BE2C (cell line): ENCODE results near the gene AMACR.

Source experiments
- DNase-seq: peaks from one replicate; pipeline ENCODE4 v3.0.0-alpha.2; 2020
- H3K27me3 ChIP-seq: fragments of 250-450 bp; sonication (Bioruptor Pico); 2 replicates; pipeline ENCODE4 v1.5.1; 2020; ENCODE audit warnings: mild to moderate bottlenecking
- H3K36me3 ChIP-seq: fragments of 250-450 bp; sonication (Bioruptor Pico); 2 replicates; pipeline ENCODE4 v1.5.1; 2020; ENCODE audit warnings: mild to moderate bottlenecking
- H3K4me1 ChIP-seq: fragments of 250-450 bp; sonication (Bioruptor Pico); 2 replicates; pipeline ENCODE4 v1.5.1; 2020
- H3K4me3 ChIP-seq: 2 replicates; pipeline ENCODE4 v1.5.1; 2011; ENCODE audit warnings: low read depth, low read length
- H3K9me3 ChIP-seq: fragments of 250-450 bp; sonication (Bioruptor Pico); 2 replicates; pipeline ENCODE4 v1.5.1; 2020
- CTCF ChIP-seq: IDR thresholded peaks from 2 replicates; pipeline ENCODE4 v1.5.1; 2012; ENCODE audit warnings: mild to moderate bottlenecking, low read depth, low read length

Gene AMACR

GRCh38 chr5:34002629-34003328, 5.1 kb downstream of the AMACR start:
- H3K9me3 ChIP-seq, result no peaks in the 10 kb centered on the region

GRCh38 chr5:34001241-34001841, 6.5 kb downstream of the AMACR start:
- TF ChIP-seq CTCF, result no peak
- Histone ChIP-seq H3K4me3 (no peak overlapping the region), H3K4me1 (no peaks in the 10 kb centered on the region), H3K36me3 (no peaks in the 10 kb centered on the region; the same call in 1 of the 2 replicates), H3K9me3 (no peaks in the 10 kb centered on the region), H3K27me3 (no peaks in the 10 kb centered on the region)
- no peak for DNase-seq

More at GRCh38 chr5:34002629-34003328, 5.1 kb downstream of the AMACR start:
- Histone ChIP-seq H3K27me3 (no peaks in the 10 kb centered on the region), H3K4me1 (no peaks in the 10 kb centered on the region), H3K4me3 (no peak overlapping the region), H3K36me3 (no peaks in the 10 kb centered on the region; the same call in 1 of the 2 replicates)
- no peak for TF ChIP-seq CTCF
- no peak for DNase-seq

GRCh38 chr5:33999978-34000377, 7.9 kb downstream of the AMACR start:
- Histone ChIP-seq H3K4me1 (no peaks in the 10 kb centered on the region), H3K36me3 (no peaks in the 10 kb centered on the region; the same call in 1 of the 2 replicates), H3K9me3 (no peaks in the 10 kb centered on the region), H3K4me3 (no peak overlapping the region), H3K27me3 (no peaks in the 10 kb centered on the region)
- DNase-seq, result no peak
- no peak for TF ChIP-seq CTCF

GRCh38 chr5:33997331-33997983, 10.4 kb downstream of the AMACR start:
- peak; percentile 86 for TF ChIP-seq CTCF
- H3K4me1 ChIP-seq, result no peaks in the 10 kb centered on the region
- peak; percentile 63 for DNase-seq
- H3K9me3 ChIP-seq, result no peaks in the 10 kb centered on the region
- no peak overlapping the region for H3K4me3 ChIP-seq
- no peaks in the 10 kb centered on the region; the same call in 1 of the 2 replicates for H3K36me3 ChIP-seq
- no peaks in the 10 kb centered on the region for H3K27me3 ChIP-seq

- DNase-seq, result no peak
- H3K4me1 ChIP-seq, result no peaks in the 10 kb centered on the region
- no peak overlapping the region for H3K4me3 ChIP-seq
- no peaks in the 10 kb centered on the region for H3K9me3 ChIP-seq
- TF ChIP-seq CTCF, result no peak
- no peaks in the 10 kb centered on the region for H3K27me3 ChIP-seq
- H3K36me3 ChIP-seq, result no peaks in the 10 kb centered on the region; the same call in 1 of the 2 replicates
These were observed 12.0 kb downstream of the AMACR start for GRCh38 chr5:33995865-33996264.
